ENCODE measurements around the gene SLC12A4. TPM values are rescaled to one million over a fixed set of nuclear protein-coding genes. Genes with fewer than 3 reads are reported as not detected.
A peak's percentile ranks its signal among the peaks of the same experiment; 100 is the strongest.
"Not testable (repeated sequence)": the region's sequence is repeated elsewhere in the genome, so short reads cannot be mapped to it uniquely, and the experiment has no call there.

The SLC12A4 gene
- polyA plus RNA-seq = 10 to 100 TPM in 2 of 4 donors, 1 to 10 TPM in 2; 1.1 to 17.3 (median 7.0) TPM
- long read RNA-seq, donor 1 = 0 reads
- long read RNA-seq, donor 2 = 0 reads
- long read RNA-seq, donor 3 = 0 reads
- long read RNA-seq, donor 4 = 0 reads
- long read RNA-seq, donor 5 = 0 reads
- long read RNA-seq, donor 6, partial matches to known transcripts = 0 of 1 reads
- long read RNA-seq, donor 6, other reads (novel, unspliced or antisense) = 0 of 1 reads
- long read RNA-seq, donor 7, full-length matches to known transcripts = 5 of 30 reads
- long read RNA-seq, donor 7, partial matches to known transcripts = 25 of 30 reads
- long read RNA-seq, donor 7, other reads (novel, unspliced or antisense) = 0 of 30 reads
- long read RNA-seq, donor 8 = 0 reads
- long read RNA-seq, donor 9 = 0 reads
- long read RNA-seq, donor 10 = 0 reads

DNA sequence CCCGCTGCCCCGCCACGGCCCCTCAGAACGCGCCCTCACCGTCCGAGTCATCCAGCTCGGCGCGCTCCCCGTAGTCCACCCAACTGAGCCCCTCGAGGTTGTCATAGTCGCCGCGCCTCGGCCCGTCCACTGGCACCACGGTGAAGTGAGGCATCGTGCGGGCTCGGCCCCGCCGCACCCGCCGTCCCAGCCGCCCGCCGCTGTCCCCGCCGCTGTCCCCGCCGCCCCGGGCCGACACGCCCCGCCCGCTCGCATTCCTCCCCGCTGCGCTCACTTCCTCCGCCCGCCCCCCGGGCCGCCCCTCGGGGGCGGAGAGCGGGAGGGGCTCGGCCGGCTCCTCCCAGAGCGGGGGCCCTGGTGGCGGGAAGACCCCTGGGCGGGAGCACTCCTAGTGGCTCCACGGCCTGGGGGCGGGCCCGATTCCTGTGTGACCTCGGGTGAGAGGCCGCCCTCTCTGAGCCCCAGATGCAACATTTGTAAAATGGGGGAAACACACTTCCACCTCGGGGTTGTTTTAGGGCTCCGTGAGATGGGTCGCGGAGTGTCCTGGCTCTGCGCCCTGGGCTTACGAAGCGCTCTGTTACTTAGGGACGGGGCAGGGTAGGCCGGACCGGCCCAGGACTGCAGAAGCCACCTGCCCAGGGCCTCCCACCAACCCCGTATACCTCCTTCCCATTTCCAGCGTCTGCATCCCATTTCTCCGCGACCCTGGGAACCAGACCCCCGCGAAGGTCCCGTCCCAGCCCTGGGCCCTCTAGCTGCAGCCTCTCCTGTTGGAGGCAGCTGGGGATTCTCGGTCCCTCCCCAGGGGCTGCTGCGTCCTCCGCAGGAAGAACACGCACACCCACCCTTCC lies at the start of gene SLC12A4:
TSS of gene SLC12A4 (minus strand) at position 238 of the 854 bp plus-strand sequence. CDS start at position 154, 84 bp downstream.
- peaks cover 0 to 7% (median 3%) of the 10 kb centered on the region in 3 donors for H3K27me3 ChIP-seq (ENCODE audit: control insufficient read depth in 3 of 3, insufficient read depth in 3 of 3, low read length in 3 of 3)
- peaks cover 0 to 25% (median 0%) of the 10 kb centered on the region in 3 donors for H3K4me1 ChIP-seq (ENCODE audit: control insufficient read depth in 3 of 3, insufficient read depth in 2 of 3, low read depth in 1 of 3, low read length in 2 of 3)
- 1 to 2% (median 1%) methylated on average over 41 to 78 of the region's 78 CpGs for WGBS, 3 donors
- H3K9me3 ChIP-seq (ENCODE audit: control insufficient read depth in 2 of 2, insufficient read depth in 1 of 2, low read depth in 1 of 2, low read length in 1 of 2) = no peaks in the 10 kb centered on the region
- H3K4me3 ChIP-seq (ENCODE audit: low read depth in 1 of 3, low read length in 3 of 3) = peak within 1 kb of the TSS; percentile 64 to 70 (median 66)
- H3K36me3 ChIP-seq (ENCODE audit: control insufficient read depth in 3 of 3, insufficient read depth in 2 of 3, low read depth in 1 of 3, low read length in 3 of 3) = peaks cover 0 to 18% (median 0%) of the 10 kb centered on the region in 3 donors
- FAIRE-seq = no peak
- peak within 1 kb of the TSS; percentile 52 to 95 (median 58) for H3K27ac ChIP-seq (ENCODE audit: low read depth in 1 of 3, low read length in 2 of 3)
- peak; percentile 59 to 89 for DNase-seq

DNA sequence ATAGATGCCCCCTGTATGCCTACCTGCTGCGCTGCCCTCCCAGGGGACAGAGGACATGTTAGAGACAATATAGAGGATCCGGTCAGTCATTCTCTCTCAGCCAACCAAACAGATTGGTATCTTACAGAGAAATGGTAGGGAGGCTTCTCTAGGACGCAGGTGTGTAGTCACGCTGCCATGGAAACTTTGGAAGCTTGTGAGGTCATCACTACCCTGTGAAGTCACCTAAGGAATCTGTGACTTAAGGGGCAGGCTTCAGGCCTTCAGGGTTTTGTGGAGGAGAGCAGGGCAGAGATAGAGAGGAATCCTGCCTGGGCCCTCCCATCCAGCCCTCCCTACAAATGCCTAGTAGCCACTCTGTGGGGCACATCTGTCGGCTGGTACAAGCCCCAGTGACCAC lies 47.2 kb upstream of the SLC12A4 start, which contains the start of gene DPEP2NB:
TSS of gene DPEP2NB (minus strand) at position 231 of the 400 bp plus-strand sequence. CDS start at position 90, 141 bp downstream.
- no peaks in the 10 kb centered on the region for H3K9me3 ChIP-seq (ENCODE audit: control insufficient read depth in 2 of 2, insufficient read depth in 1 of 2, low read depth in 1 of 2, low read length in 1 of 2)
- no peak within 1 kb of the TSS for H3K27ac ChIP-seq (ENCODE audit: low read depth in 1 of 3, low read length in 2 of 3)
- FAIRE-seq (no peak), DNase-seq (no peak)
- H3K4me1 ChIP-seq (ENCODE audit: control insufficient read depth in 3 of 3, insufficient read depth in 2 of 3, low read depth in 1 of 3, low read length in 2 of 3) = no peaks in the 10 kb centered on the region
- no peaks in the 10 kb centered on the region for H3K36me3 ChIP-seq (ENCODE audit: control insufficient read depth in 3 of 3, insufficient read depth in 2 of 3, low read depth in 1 of 3, low read length in 3 of 3)
- H3K4me3 ChIP-seq (ENCODE audit: low read depth in 1 of 3, low read length in 3 of 3) = no peak within 1 kb of the TSS
- 73 to 83% (median 79%) methylated on average over 5 of the region's 5 CpGs for WGBS, 3 donors
- H3K27me3 ChIP-seq (ENCODE audit: control insufficient read depth in 3 of 3, insufficient read depth in 3 of 3, low read length in 3 of 3) = peaks cover 0 to 4% (median 0%) of the 10 kb centered on the region in 3 donors

DNA sequence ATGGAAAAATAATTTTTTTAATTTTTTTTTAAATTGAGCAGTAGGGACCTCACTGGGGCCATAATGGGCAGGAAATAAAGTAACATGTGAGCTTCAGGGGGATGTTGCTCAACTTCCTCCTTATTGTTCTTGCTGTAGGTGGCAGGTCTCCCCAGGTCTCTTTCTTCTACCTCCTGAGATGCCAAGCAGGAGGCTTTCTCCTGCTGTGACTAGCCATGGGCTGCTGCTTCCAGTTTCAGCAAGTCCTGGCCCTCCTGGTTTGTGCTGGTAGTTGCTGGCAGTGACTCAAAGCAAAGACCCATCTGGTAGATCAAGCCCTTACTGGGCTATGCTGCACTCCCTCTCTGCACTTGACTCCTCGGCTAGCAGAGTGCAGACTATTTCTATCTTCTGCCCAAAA lies 45.0 kb upstream of the SLC12A4 start:
- WGBS, 3 donors = 50 to 72% (median 59%) methylated on average over 1 of the region's 1 CpG
- no peak for DNase-seq
- Histone ChIP-seq H3K4me3 (ENCODE audit: low read depth in 1 of 3, low read length in 3 of 3) (no peak overlapping the region), H3K27me3 (ENCODE audit: control insufficient read depth in 3 of 3, insufficient read depth in 3 of 3, low read length in 3 of 3) (peaks cover 0 to 4% (median 0%) of the 10 kb centered on the region in 3 donors), H3K4me1 (ENCODE audit: control insufficient read depth in 3 of 3, insufficient read depth in 2 of 3, low read depth in 1 of 3, low read length in 2 of 3) (no peaks in the 10 kb centered on the region), H3K27ac (ENCODE audit: low read depth in 1 of 3, low read length in 2 of 3) (no peak overlapping the region), H3K36me3 (ENCODE audit: control insufficient read depth in 3 of 3, insufficient read depth in 2 of 3, low read depth in 1 of 3, low read length in 3 of 3) (no peaks in the 10 kb centered on the region), H3K9me3 (ENCODE audit: control insufficient read depth in 2 of 2, insufficient read depth in 1 of 2, low read depth in 1 of 2, low read length in 1 of 2) (no peaks in the 10 kb centered on the region)
- no peak for FAIRE-seq

DNA sequence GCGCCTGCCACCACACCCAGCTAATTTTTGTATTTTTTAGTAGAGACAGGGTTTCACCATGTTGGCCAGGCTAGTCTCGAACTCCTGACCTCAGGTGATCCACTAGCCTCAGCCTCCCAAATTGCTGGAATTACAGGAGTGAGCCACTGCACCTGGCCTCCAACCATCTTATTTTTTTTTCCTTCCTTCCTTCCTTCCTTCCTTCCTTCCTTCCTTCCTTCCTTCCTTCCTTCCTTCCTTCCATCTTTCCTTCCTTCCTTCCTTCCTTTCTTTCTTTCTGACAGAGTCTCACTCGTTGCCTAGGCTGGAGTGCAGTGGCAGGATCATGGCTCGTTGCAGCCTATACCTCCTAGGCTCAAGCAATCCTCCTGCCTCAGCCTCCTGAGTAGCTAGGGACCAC lies 41.4 kb upstream of the SLC12A4 start:
- H3K27ac ChIP-seq (ENCODE audit: low read depth in 1 of 3, low read length in 2 of 3); H3K27me3 ChIP-seq (ENCODE audit: control insufficient read depth in 3 of 3, insufficient read depth in 3 of 3, low read length in 3 of 3); H3K36me3 ChIP-seq (ENCODE audit: control insufficient read depth in 3 of 3, insufficient read depth in 2 of 3, low read depth in 1 of 3, low read length in 3 of 3); H3K4me1 ChIP-seq (ENCODE audit: control insufficient read depth in 3 of 3, insufficient read depth in 2 of 3, low read depth in 1 of 3, low read length in 2 of 3); DNase-seq; H3K9me3 ChIP-seq (ENCODE audit: control insufficient read depth in 2 of 2, insufficient read depth in 1 of 2, low read depth in 1 of 2, low read length in 1 of 2); FAIRE-seq; H3K4me3 ChIP-seq (ENCODE audit: low read depth in 1 of 3, low read length in 3 of 3): not testable (repeated sequence)
- WGBS, 3 donors = 71 to 83% (median 79%) methylated on average over 4 of the region's 4 CpGs

DNA sequence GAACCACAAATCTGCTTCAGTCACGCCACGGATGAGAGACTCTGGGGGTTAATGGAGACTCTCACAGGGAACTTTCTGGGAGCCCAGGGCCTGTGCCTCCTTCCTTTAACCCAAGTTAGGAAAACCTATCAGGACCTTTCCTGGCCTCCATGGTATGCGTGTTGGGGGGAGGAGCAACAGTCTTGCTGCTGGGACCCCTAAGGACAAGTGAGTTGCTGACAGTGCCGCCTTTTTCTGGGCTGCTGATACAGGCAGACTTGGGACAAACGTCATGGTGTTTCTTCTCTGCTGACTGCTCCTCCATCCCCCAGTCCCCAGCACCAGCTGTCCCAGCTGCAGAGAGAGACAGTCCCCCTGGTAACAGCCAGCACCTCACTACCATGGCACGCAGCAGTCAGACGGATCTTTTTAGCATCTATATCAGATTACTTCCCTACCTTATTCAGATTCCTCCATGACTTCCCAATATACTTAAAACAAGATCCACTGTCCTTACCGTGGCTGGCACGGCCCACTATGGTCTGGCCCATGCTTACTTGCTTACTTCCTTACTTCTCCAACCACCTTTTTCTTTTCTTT lies 40.8 kb upstream of the SLC12A4 start:
- no peak for FAIRE-seq
- Histone ChIP-seq H3K4me1 (ENCODE audit: control insufficient read depth in 3 of 3, insufficient read depth in 2 of 3, low read depth in 1 of 3, low read length in 2 of 3) (no peaks in the 10 kb centered on the region), H3K36me3 (ENCODE audit: control insufficient read depth in 3 of 3, insufficient read depth in 2 of 3, low read depth in 1 of 3, low read length in 3 of 3) (no peaks in the 10 kb centered on the region), H3K27ac (ENCODE audit: low read depth in 1 of 3, low read length in 2 of 3) (no peak overlapping the region), H3K27me3 (ENCODE audit: control insufficient read depth in 3 of 3, insufficient read depth in 3 of 3, low read length in 3 of 3) (peaks cover 0 to 3% (median 0%) of the 10 kb centered on the region in 3 donors), H3K9me3 (ENCODE audit: control insufficient read depth in 2 of 2, insufficient read depth in 1 of 2, low read depth in 1 of 2, low read length in 1 of 2) (no peaks in the 10 kb centered on the region), H3K4me3 (ENCODE audit: low read depth in 1 of 3, low read length in 3 of 3) (no peak overlapping the region)
- DNase-seq = no peak
- WGBS, 3 donors = 70 to 81% (median 71%) methylated on average over 9 of the region's 9 CpGs

DNA sequence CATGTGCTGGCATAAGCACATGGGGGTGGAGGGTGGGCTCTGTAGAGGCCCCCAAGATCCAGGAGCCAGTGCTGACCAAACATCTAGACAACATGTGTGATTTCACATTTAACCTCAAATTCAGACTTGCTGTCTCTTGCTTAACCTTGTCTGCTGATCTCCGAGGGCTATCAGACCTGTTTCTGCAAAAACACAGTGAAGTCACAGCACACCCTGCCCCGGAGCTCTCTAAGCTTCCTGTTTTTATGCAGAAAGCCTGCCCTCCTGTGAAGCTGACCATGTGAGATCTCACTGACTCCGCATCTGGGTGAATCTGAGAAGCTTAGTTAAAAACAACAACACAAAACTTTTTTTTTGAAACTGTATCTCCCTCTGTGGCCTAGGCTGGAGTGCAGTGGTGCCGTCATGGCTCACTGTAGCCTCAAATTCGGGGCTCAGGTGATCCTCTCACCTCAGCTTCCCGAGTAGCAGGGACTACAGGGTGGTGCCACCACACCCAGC lies 37.4 kb upstream of the SLC12A4 start:
- Histone ChIP-seq H3K36me3 (ENCODE audit: control insufficient read depth in 3 of 3, insufficient read depth in 2 of 3, low read depth in 1 of 3, low read length in 3 of 3) (no peaks in the 10 kb centered on the region), H3K4me1 (ENCODE audit: control insufficient read depth in 3 of 3, insufficient read depth in 2 of 3, low read depth in 1 of 3, low read length in 2 of 3) (no peaks in the 10 kb centered on the region), H3K27ac (ENCODE audit: low read depth in 1 of 3, low read length in 2 of 3) (peak overlapping the region in 2 of 3 donors; percentile 1 to 84), H3K27me3 (ENCODE audit: control insufficient read depth in 3 of 3, insufficient read depth in 3 of 3, low read length in 3 of 3) (no peaks in the 10 kb centered on the region), H3K9me3 (ENCODE audit: control insufficient read depth in 2 of 2, insufficient read depth in 1 of 2, low read depth in 1 of 2, low read length in 1 of 2) (no peaks in the 10 kb centered on the region), H3K4me3 (ENCODE audit: low read depth in 1 of 3, low read length in 3 of 3) (no peak overlapping the region)
- WGBS, 3 donors = 35 to 46% (median 36%) methylated on average over 6 of the region's 6 CpGs
- no peak for FAIRE-seq
- DNase-seq = peak in 1 of 2 donors; percentile 14

DNA sequence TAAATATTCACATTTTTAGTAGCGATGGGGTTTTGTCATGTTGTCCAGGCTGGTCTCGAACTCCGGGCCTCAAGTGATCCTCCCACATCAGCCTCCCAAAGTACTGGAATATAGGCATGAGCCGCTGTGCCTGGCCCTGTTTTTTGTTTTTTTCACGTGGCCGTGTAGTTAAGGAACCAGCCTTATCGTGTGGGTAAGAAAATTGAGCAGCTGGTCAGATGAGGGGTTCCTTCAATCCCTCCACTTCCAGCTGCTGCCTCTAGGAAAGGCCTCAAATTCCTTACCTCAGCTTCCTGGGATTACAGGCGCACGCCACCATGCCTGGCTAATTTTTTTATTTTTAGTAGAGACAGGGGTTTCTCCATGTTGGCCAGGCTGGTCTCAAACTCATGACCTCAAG lies 36.8 kb upstream of the SLC12A4 start:
- no peak overlapping the region for H3K4me3 ChIP-seq (ENCODE audit: low read depth in 1 of 3, low read length in 3 of 3)
- no peak for FAIRE-seq
- H3K9me3 ChIP-seq (ENCODE audit: control insufficient read depth in 2 of 2, insufficient read depth in 1 of 2, low read depth in 1 of 2, low read length in 1 of 2) = no peaks in the 10 kb centered on the region
- 86 to 90% (median 89%) methylated on average over 9 of the region's 9 CpGs for WGBS, 3 donors
- no peaks in the 10 kb centered on the region for H3K36me3 ChIP-seq (ENCODE audit: control insufficient read depth in 3 of 3, insufficient read depth in 2 of 3, low read depth in 1 of 3, low read length in 3 of 3)
- H3K27me3 ChIP-seq (ENCODE audit: control insufficient read depth in 3 of 3, insufficient read depth in 3 of 3, low read length in 3 of 3) = peaks cover 0 to 1% (median 0%) of the 10 kb centered on the region in 3 donors
- no peak for DNase-seq
- peak overlapping the region in 2 of 3 donors; percentile 1 to 84 for H3K27ac ChIP-seq (ENCODE audit: low read depth in 1 of 3, low read length in 2 of 3)
- H3K4me1 ChIP-seq (ENCODE audit: control insufficient read depth in 3 of 3, insufficient read depth in 2 of 3, low read depth in 1 of 3, low read length in 2 of 3) = no peaks in the 10 kb centered on the region

DNA sequence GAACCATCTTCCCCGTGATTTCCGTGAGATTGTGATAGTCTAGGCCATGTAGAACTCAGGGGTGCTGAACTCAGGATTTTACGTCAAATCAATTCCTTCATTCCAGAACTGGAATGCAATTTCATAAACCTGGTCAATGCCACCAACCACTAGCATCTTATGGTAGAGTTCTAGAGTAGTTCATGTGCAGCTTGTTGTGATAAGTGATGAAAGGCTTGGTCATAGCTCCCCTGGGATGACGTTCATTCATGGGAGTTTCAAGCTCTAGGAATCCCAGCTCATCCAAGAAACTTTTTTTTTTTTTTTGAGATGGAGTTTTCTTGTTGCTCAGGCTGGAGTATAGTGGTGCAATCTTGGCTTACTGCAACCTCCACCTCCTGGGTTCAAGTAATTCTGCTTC lies 34.6 kb upstream of the SLC12A4 start:
- Histone ChIP-seq H3K4me1 (ENCODE audit: control insufficient read depth in 3 of 3, insufficient read depth in 2 of 3, low read depth in 1 of 3, low read length in 2 of 3) (no peaks in the 10 kb centered on the region), H3K9me3 (ENCODE audit: control insufficient read depth in 2 of 2, insufficient read depth in 1 of 2, low read depth in 1 of 2, low read length in 1 of 2) (no peaks in the 10 kb centered on the region), H3K36me3 (ENCODE audit: control insufficient read depth in 3 of 3, insufficient read depth in 2 of 3, low read depth in 1 of 3, low read length in 3 of 3) (no peaks in the 10 kb centered on the region), H3K4me3 (ENCODE audit: low read depth in 1 of 3, low read length in 3 of 3) (no peak overlapping the region), H3K27me3 (ENCODE audit: control insufficient read depth in 3 of 3, insufficient read depth in 3 of 3, low read length in 3 of 3) (peaks cover 0 to 2% (median 0%) of the 10 kb centered on the region in 3 donors), H3K27ac (ENCODE audit: low read depth in 1 of 3, low read length in 2 of 3) (no peak overlapping the region)
- FAIRE-seq = no peak
- WGBS, 3 donors = 80 to 89% (median 82%) methylated on average over 4 of the region's 4 CpGs
- DNase-seq = no peak

Measured in small intestine (tissue), 16 donors.